Peyer's patch (tissue), 4 donors: Measurements from ENCODE around the gene PCDHB3.

Source experiments
- POLR2A ChIP-seq, 2 donors: fragments of 450-650 bp; IDR thresholded peaks; one replicate each; pipeline ENCODE4 v1.5.1; 2017; ENCODE audit warnings: antibody characterized with exemption in 2 of 2, mild to moderate bottlenecking in 2 of 2, moderate library complexity in 2 of 2
- TF ChIP-seq, protein P1 (sequence below), 6 experiments: fragments of 450-650 bp in 4 of 6; fragments of 200-600 bp in 2 of 6; sonication (generic) in 1 of 6; IDR thresholded peaks; one replicate each; pipeline ENCODE4 v1.5.1; 2017 to 2019; ENCODE audit warnings: antibody characterized with exemption in 6 of 6, mild to moderate bottlenecking in 3 of 6, moderate library complexity in 1 of 6

DNA sequence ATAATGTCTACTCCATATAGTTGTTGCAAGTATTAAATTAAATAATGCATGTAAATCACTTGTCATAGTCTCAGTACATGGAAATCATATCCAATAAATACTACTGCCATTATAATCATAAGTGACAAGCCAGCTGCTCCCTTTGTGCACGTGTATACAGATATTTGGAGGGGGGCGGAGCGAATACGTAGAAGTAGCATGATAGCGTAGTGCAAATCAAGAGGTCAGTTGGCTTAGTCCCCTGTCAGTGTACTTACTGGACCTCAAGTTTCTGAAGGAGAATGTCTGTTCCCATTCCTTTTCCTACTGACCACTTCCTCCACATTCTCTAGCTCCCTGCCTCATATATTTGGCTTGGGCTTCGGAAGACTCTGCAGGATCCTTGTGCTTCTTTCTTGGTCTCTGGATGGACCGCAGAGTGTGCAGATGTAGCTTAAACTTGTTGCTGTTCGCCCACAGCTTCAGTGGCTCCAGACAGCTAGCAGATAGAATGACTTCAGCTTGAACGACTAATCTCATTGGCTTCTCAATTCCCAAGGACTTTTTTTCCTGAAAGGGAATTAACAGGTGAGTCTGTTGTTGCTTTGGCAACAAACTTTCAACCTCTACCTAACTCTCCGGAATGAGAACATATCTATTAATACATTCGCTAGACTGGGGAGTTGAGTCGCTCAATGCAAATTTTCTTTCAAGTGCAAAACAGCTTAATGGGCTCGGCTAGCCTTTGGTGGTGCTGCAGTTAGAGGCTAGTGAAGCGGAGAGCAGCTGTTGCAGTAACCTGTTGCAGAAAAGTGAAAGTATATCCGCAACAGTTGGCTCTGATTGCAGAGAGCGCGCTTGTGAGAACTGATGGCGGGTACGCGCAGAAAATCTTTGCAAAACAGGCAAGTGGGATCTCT lies 49.4 kb upstream of the PCDHB3 start, which contains the start of gene PCDHB1:
- TF ChIP-seq, protein P1, sequence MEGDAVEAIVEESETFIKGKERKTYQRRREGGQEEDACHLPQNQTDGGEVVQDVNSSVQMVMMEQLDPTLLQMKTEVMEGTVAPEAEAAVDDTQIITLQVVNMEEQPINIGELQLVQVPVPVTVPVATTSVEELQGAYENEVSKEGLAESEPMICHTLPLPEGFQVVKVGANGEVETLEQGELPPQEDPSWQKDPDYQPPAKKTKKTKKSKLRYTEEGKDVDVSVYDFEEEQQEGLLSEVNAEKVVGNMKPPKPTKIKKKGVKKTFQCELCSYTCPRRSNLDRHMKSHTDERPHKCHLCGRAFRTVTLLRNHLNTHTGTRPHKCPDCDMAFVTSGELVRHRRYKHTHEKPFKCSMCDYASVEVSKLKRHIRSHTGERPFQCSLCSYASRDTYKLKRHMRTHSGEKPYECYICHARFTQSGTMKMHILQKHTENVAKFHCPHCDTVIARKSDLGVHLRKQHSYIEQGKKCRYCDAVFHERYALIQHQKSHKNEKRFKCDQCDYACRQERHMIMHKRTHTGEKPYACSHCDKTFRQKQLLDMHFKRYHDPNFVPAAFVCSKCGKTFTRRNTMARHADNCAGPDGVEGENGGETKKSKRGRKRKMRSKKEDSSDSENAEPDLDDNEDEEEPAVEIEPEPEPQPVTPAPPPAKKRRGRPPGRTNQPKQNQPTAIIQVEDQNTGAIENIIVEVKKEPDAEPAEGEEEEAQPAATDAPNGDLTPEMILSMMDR (IDR thresholded peaks at IDR 0.05) = no peak
- TF ChIP-seq POLR2A (IDR thresholded peaks at IDR 0.05) = no peak
